HCT116 (cell line): ENCODE results near the gene ARR3. TPM values are rescaled to one million over a fixed set of nuclear protein-coding genes. Genes with fewer than 3 reads are reported as not detected.

Experiments
- ATAC-seq: fragments of 200-7000 bp; cut with Tn5 transposase; 2 replicates; pipeline ENCODE4 v1.9.1; 2020; ENCODE audit warnings: mild to moderate bottlenecking, moderate library complexity
- BruUV-seq: library from RNA; stranded (reverse); fragments of 400-500 nt; replicated peaks from 2 replicates; lab custom pipeline; 2021; lab: Mats Ljungman, UMichigan
- CTCF ChIA-PET: fragments of 300-600 bp; sonication (Branson Sonifier 250); formaldehyde crosslinking; loops from one replicate; lab custom pipeline; 2021; ENCODE audit warnings: antibody characterized with exemption; lab: Charles Lee
- POLR2A ChIA-PET: fragments of 300-600, 350-600 bp; sonication (Branson Sonifier 250); formaldehyde crosslinking; loops from one replicate; lab custom pipeline; 2021; ENCODE audit warnings: antibody characterized with exemption; lab: Charles Lee
- RAD21 ChIA-PET, 2 experiments: fragments of 300-600 bp; sonication (Branson Sonifier 250); formaldehyde crosslinking; loops; one replicate each; lab custom pipeline; 2023; ENCODE audit warnings: low total read pairs in 2 of 2; ENCODE audit not compliant: uncharacterized antibody in 2 of 2, unreplicated experiment in 2 of 2, low non-redundant PET in 1 of 2; lab: Charles Lee
- DNase-seq: peaks from one replicate; pipeline ENCODE4 v3.0.0-alpha.2; 2010; ENCODE audit warnings: low read depth, low spot score
- H2AFZ ChIP-seq: fragments of 200-600 bp; shearing (Covaris generic), sonication (generic); 2 replicates; pipeline ENCODE4 v1.6.1; 2017; ENCODE audit warnings: low read depth, mixed run types, mixed read lengths, antibody characterized with exemption, low read length; ENCODE audit not compliant: poor library complexity, severe bottlenecking
- H3K27ac ChIP-seq: 2 replicates; pipeline ENCODE4 v1.5.1; 2012; ENCODE audit warnings: low read depth, low read length
- H3K27me3 ChIP-seq: fragments of 200-600 bp; sonication (generic); 2 replicates; pipeline ENCODE4 v1.6.1; 2016; ENCODE audit warnings: mixed run types, low read length, mixed read lengths; ENCODE audit not compliant: insufficient read depth
- H3K36me3 ChIP-seq, 2 experiments: fragments of 200-500 bp in 1 of 2; fragments of 200-600 bp in 1 of 2; sonication (Bioruptor generic) in 1 of 2; sonication (generic) in 1 of 2; 2 replicates each; pipeline versions ENCODE4 v1.5.1 to v1.6.1; 2014 to 2016; ENCODE audit warnings: low read length in 2 of 2, inconsistent platforms in 1 of 2, mixed read lengths in 1 of 2, mixed run types in 1 of 2; ENCODE audit not compliant: insufficient read depth in 2 of 2, control insufficient read depth in 1 of 2
- H3K4me1 ChIP-seq, 2 experiments: fragments of 200-600 bp in 1 of 2; sonication (generic) in 1 of 2; 2 replicates each; pipeline versions ENCODE4 v1.5.1 to v1.6.1; 2012 to 2017; ENCODE audit warnings: low read length in 2 of 2, inconsistent platforms in 1 of 2, mild to moderate bottlenecking in 1 of 2, mixed read lengths in 1 of 2, mixed run types in 1 of 2, moderate library complexity in 1 of 2; ENCODE audit not compliant: insufficient read depth in 2 of 2, control insufficient read depth in 1 of 2
- H3K4me2 ChIP-seq: fragments of 200-600 bp; sonication (generic); 2 replicates; pipeline ENCODE4 v1.6.1; 2017; ENCODE audit warnings: mixed run types, low read length, mixed read lengths
- H3K4me3 ChIP-seq, 2 experiments: fragments of 200-600 bp in 1 of 2; sonication (generic) in 1 of 2; replicated peaks in 1 of 2; 2 replicates each; pipeline ENCODE4 v1.5.1; 2011 to 2016; ENCODE audit warnings: low read length in 2 of 2, control low read depth in 1 of 2, low read depth in 1 of 2, mild to moderate bottlenecking in 1 of 2, mixed read lengths in 1 of 2, mixed run types in 1 of 2
- H3K79me2 ChIP-seq: fragments of 200-600 bp; sonication (generic); 2 replicates; pipeline ENCODE4 v1.6.1; 2017; ENCODE audit warnings: mild to moderate bottlenecking, mixed run types, low read length, moderate library complexity, mixed read lengths; ENCODE audit not compliant: insufficient read depth
- H3K9ac ChIP-seq: fragments of 200-600 bp; sonication (generic); 2 replicates; pipeline ENCODE4 v1.6.1; 2016; ENCODE audit warnings: low read length, mixed read lengths
- H3K9me2 ChIP-seq: fragments of 200-600 bp; sonication (generic), shearing (Covaris generic); 2 replicates; pipeline ENCODE4 v1.6.1; 2017; ENCODE audit warnings: mixed run types, mild to moderate bottlenecking, moderate library complexity; ENCODE audit not compliant: insufficient read depth
- H3K9me3 ChIP-seq, 2 experiments: fragments of 200-500 bp in 1 of 2; fragments of 200-600 bp in 1 of 2; sonication (Bioruptor generic) in 1 of 2; sonication (generic) in 1 of 2; 2 replicates each; pipeline ENCODE4 v1.6.1; 2014 to 2017; ENCODE audit warnings: low read length in 2 of 2, mixed read lengths in 2 of 2, inconsistent platforms in 1 of 2, low read depth in 1 of 2, mild to moderate bottlenecking in 1 of 2, mixed run types in 1 of 2, moderate library complexity in 1 of 2; ENCODE audit not compliant: control insufficient read depth in 1 of 2, insufficient read depth in 1 of 2
- H4K20me1 ChIP-seq: fragments of 200-600 bp; sonication (generic), shearing (Covaris generic); 2 replicates; pipeline ENCODE4 v1.6.1; 2017; ENCODE audit warnings: mixed run types, mild to moderate bottlenecking, moderate library complexity; ENCODE audit not compliant: insufficient read depth
- CBX3 ChIP-seq: IDR thresholded peaks from 2 replicates; pipeline ENCODE4 v1.6.1; 2012; ENCODE audit warnings: low read depth
- CEBPB ChIP-seq: IDR thresholded peaks from 2 replicates; pipeline ENCODE4 v1.6.1; 2012; ENCODE audit warnings: low read depth
- EGR1 ChIP-seq: IDR thresholded peaks from 2 replicates; pipeline ENCODE4 v1.6.1; 2012; ENCODE audit warnings: low read depth
- ELF1 ChIP-seq: IDR thresholded peaks from 2 replicates; pipeline ENCODE4 v1.6.1; 2012; ENCODE audit warnings: low read depth, borderline replicate concordance
- EZH2phosphoT487 ChIP-seq: fragments of 200-600 bp; IDR thresholded peaks from 2 replicates; pipeline ENCODE4 v1.6.1; 2018; ENCODE audit warnings: antibody characterized with exemption, borderline replicate concordance
- FOSL1 ChIP-seq: IDR thresholded peaks from 2 replicates; pipeline ENCODE4 v1.6.1; 2012; ENCODE audit warnings: low read depth
- JUND ChIP-seq: IDR thresholded peaks from 2 replicates; pipeline ENCODE4 v1.6.1; 2012
- POLR2A ChIP-seq: IDR thresholded peaks from 2 replicates; pipeline ENCODE4 v1.7.0; 2011; ENCODE audit warnings: borderline replicate concordance; ENCODE audit not compliant: insufficient read depth, insufficient read length; ENCODE audit errors: extremely low read depth
- POLR2AphosphoS5 ChIP-seq: IDR thresholded peaks from 2 replicates; pipeline ENCODE4 v1.6.1; 2011; ENCODE audit warnings: mild to moderate bottlenecking, low read depth, low read length, moderate library complexity
- RAD21 ChIP-seq: IDR thresholded peaks from 2 replicates; pipeline ENCODE4 v1.6.1; 2012; ENCODE audit warnings: low read depth, mild to moderate bottlenecking
- REST ChIP-seq: IDR thresholded peaks from 2 replicates; pipeline ENCODE4 v1.6.1; 2012; ENCODE audit warnings: low read depth
- SIN3A ChIP-seq: IDR thresholded peaks from 2 replicates; pipeline ENCODE4 v1.6.1; 2012; ENCODE audit warnings: low read depth
- SP1 ChIP-seq: IDR thresholded peaks from 2 replicates; pipeline ENCODE4 v1.6.1; 2012; ENCODE audit warnings: low read depth
- SRF ChIP-seq: IDR thresholded peaks from 2 replicates; pipeline ENCODE4 v1.6.1; 2012; ENCODE audit warnings: low read depth
- TCF7L2 ChIP-seq: IDR thresholded peaks from 2 replicates; pipeline ENCODE4 v1.7.0; 2011; ENCODE audit warnings: borderline replicate concordance, inconsistent platforms; ENCODE audit not compliant: insufficient read depth, insufficient read length; ENCODE audit errors: extremely low read depth
- YY1 ChIP-seq: IDR thresholded peaks from 2 replicates; pipeline ENCODE4 v1.6.1; 2011; ENCODE audit warnings: low read length, low read depth, moderate library complexity, mild to moderate bottlenecking; ENCODE audit not compliant: insufficient replicate concordance; ENCODE audit errors: extremely low read depth
- ZBTB33 ChIP-seq: IDR thresholded peaks from 2 replicates; pipeline ENCODE4 v1.6.1; 2011; ENCODE audit warnings: mild to moderate bottlenecking, low read length, moderate library complexity; ENCODE audit not compliant: insufficient replicate concordance; ENCODE audit errors: extremely low read depth
- ZFX ChIP-seq: fragments of 450-650 bp; IDR thresholded peaks from 2 replicates; pipeline ENCODE4 v1.6.1; 2017
- ZNF274 ChIP-seq: fragments of 200-500 bp; sonication (Bioruptor generic); IDR thresholded peaks from 2 replicates; pipeline ENCODE4 v1.6.1; 2014; ENCODE audit warnings: mild to moderate bottlenecking, low read depth, low read length, inconsistent platforms
- intact Hi-C: fragments of 100-400 bp; cut with micrococcal nuclease; formaldehyde crosslinking; loops from 2 replicates; pipeline ENCODE4 v1.10.0; 2022
- total RNA-seq: library from RNA; stranded (reverse); gene quantifications from one replicate; pipeline ENCODE4 v1.2.1, GENCODE V29; 2021; ENCODE audit not compliant: unreplicated experiment
- TF ChIP-seq, protein P1 (sequence below): IDR thresholded peaks from 2 replicates; pipeline ENCODE4 v1.6.1; 2012
- TF ChIP-seq, protein P2 (sequence below), 3 experiments: fragments of 200-600 bp in 1 of 3; sonication (generic) in 1 of 3; IDR thresholded peaks in 2 of 3; conservative IDR thresholded peaks in 1 of 3; 2 replicates each; pipeline ENCODE4 v1.5.1; 2012 to 2017; ENCODE audit warnings: low read depth in 2 of 3, low read length in 2 of 3, antibody characterized with exemption in 1 of 3, borderline replicate concordance in 1 of 3, control low read depth in 1 of 3, mild to moderate bottlenecking in 1 of 3, mixed read lengths in 1 of 3, mixed run types in 1 of 3, moderate library complexity in 1 of 3; ENCODE audit not compliant: insufficient read depth in 1 of 3
- TF ChIP-seq, protein P3 (sequence below): IDR thresholded peaks from 2 replicates; pipeline ENCODE4 v1.6.1; 2012

ARR3 gene
- total RNA-seq, 1 experiment from 2014 or later = not detected

DNA sequence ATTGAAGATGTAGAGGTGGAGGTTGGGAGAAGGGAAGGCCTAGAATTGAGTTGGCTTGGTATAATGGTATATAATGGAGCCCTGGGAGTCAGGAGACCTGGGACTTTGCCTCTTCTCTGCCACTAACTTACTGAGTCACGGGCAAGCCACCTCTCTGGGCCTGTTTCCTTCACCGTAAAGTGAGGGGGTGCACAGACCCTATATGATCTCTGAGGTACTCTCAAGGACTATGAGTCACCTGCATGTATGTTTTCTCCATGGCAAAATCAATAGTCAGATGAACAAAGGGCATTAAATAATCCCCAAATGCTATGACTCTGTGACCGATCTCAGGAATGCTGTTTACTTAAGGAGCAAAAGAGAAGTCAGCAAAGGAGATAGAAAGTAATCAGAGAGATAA, 13.2 kb upstream of the ARR3 start:
- peak; percentile 54 for DNase-seq
- TF ChIP-seq ZBTB33 (no peak), POLR2A (no peak), JUND (peak; percentile 50; the same call in 1 of the 2 replicates), SP1 (peak; percentile 41), SRF (no peak), TCF7L2 (no peak), SIN3A (no peak), EGR1 (0 out of 2 replicates have a peak, but pooled peaks have one; percentile 31), REST (no peak), ELF1 (no peak), YY1 (no peak), EZH2phosphoT487 (no peak), ZNF274 (no peak), POLR2AphosphoS5 (no peak), FOSL1 (peak; percentile 48; the same call in 1 of the 2 replicates), CBX3 (0 out of 2 replicates have a peak, but pooled peaks have one; percentile 25), CEBPB (no peak), ZFX (no peak), RAD21 (no peak)
- TF ChIP-seq, protein P1, sequence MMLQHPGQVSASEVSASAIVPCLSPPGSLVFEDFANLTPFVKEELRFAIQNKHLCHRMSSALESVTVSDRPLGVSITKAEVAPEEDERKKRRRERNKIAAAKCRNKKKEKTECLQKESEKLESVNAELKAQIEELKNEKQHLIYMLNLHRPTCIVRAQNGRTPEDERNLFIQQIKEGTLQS = no peak
- TF ChIP-seq, protein P2, sequence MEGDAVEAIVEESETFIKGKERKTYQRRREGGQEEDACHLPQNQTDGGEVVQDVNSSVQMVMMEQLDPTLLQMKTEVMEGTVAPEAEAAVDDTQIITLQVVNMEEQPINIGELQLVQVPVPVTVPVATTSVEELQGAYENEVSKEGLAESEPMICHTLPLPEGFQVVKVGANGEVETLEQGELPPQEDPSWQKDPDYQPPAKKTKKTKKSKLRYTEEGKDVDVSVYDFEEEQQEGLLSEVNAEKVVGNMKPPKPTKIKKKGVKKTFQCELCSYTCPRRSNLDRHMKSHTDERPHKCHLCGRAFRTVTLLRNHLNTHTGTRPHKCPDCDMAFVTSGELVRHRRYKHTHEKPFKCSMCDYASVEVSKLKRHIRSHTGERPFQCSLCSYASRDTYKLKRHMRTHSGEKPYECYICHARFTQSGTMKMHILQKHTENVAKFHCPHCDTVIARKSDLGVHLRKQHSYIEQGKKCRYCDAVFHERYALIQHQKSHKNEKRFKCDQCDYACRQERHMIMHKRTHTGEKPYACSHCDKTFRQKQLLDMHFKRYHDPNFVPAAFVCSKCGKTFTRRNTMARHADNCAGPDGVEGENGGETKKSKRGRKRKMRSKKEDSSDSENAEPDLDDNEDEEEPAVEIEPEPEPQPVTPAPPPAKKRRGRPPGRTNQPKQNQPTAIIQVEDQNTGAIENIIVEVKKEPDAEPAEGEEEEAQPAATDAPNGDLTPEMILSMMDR (IDR thresholded peaks at IDR 0.05 in 2 of 3, conservative IDR thresholded peaks at IDR 0.05 in 1 of 3; ENCODE audit: borderline replicate concordance in 1 of 3, insufficient read depth in 1 of 3, low read depth in 2 of 3, low read length in 2 of 3) = no peak
- TF ChIP-seq, protein P3, sequence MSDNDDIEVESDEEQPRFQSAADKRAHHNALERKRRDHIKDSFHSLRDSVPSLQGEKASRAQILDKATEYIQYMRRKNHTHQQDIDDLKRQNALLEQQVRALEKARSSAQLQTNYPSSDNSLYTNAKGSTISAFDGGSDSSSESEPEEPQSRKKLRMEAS = no peak

More for the DNA sequence above, 13.2 kb upstream of the ARR3 start:
- H3K4me1 ChIP-seq = peaks cover 16 to 46% of the 10 kb centered on the region in 2 experiments
- TSS peak; percentile 63 for BruUV-seq
- no peak overlapping the region for H3K9ac ChIP-seq
- H2AFZ ChIP-seq = no peak overlapping the region
- no peaks in the 10 kb centered on the region for H3K36me3 ChIP-seq
- CTCF ChIA-PET = no interaction called here
- POLR2A ChIA-PET = no interaction called here
- intact Hi-C loops = no loop called here
- no peaks in the 10 kb centered on the region for H3K9me2 ChIP-seq
- ATAC-seq = peak; percentile 49
- no peaks in the 10 kb centered on the region for H3K9me3 ChIP-seq
- peak overlapping the region; percentile 71 for H3K27ac ChIP-seq
- no peaks in the 10 kb centered on the region for H4K20me1 ChIP-seq
- 0 out of 4 replicates have a peak overlapping the region, but pooled peaks of 1 of the 2 experiments have one; percentile 13 for H3K4me3 ChIP-seq
- no peaks in the 10 kb centered on the region for H3K27me3 ChIP-seq
- RAD21 ChIA-PET = no interaction called here
- no peaks in the 10 kb centered on the region for H3K79me2 ChIP-seq
- peak overlapping the region; percentile 66 for H3K4me2 ChIP-seq
